Measurements from ENCODE around the gene VPS54. TPM values are rescaled to one million over a fixed set of nuclear protein-coding genes. Genes with fewer than 3 reads are reported as not detected.
"Not testable (repeated sequence)": the region's sequence is repeated elsewhere in the genome, so short reads cannot be mapped to it uniquely, and the experiment has no call there.

Gene VPS54
- total RNA-seq, 1 donor from 2014 or later, result 15.6 TPM

- no peak overlapping the region for H3K27ac Mint-ChIP-seq
- H3K4me1 Mint-ChIP-seq, result peaks cover 43% of the 10 kb centered on the region
- H3K4me3 Mint-ChIP-seq, result peak overlapping the region; percentile 15
- peaks cover 3% of the 10 kb centered on the region for H3K9me3 Mint-ChIP-seq
- peak; percentile 40 for DNase-seq
- intact Hi-C loops (cut with micrococcal nuclease), result loop anchor here (5.0 to 10.0 kb wide), 2 partner anchors 39 to 131 kb away; no protein-coding TSS in a partner anchor
- no peaks in the 10 kb centered on the region for H3K27me3 Mint-ChIP-seq
- peaks cover 20% of the 10 kb centered on the region for H3K36me3 Mint-ChIP-seq (ENCODE audit: low read depth)
Observed at GRCh38 chr2:64015898-64016297, 3.3 kb downstream of the VPS54 start.

DNA sequence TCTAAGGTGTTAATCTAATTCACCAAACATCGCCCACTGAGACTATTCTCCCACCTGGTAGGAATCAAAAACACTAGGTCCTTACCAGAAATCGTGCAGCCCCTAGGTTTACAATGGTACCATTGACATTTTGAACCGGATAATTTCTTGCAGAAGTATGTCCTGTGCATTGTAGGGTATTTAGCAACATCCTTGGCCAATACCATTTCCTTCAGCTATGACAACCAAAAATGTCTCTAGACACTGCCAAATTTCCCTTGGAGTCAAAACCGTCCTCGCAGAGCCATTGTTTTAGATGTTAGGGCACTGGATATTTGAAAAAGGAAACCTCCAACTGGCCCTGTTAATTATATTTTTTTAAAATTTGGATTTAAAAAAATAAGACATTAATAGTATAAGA lies 3.8 kb downstream of the VPS54 start:
- peaks cover 20% of the 10 kb centered on the region for H3K36me3 Mint-ChIP-seq (ENCODE audit: low read depth)
- H3K9me3 Mint-ChIP-seq, result peaks cover 3% of the 10 kb centered on the region
- peak; percentile 36 for DNase-seq
- no peak overlapping the region for H3K4me3 Mint-ChIP-seq
- H3K27ac Mint-ChIP-seq, result no peak overlapping the region
- H3K4me1 Mint-ChIP-seq, result peaks cover 38% of the 10 kb centered on the region
- intact Hi-C loops (cut with micrococcal nuclease), result loop anchor here (5.0 to 10.0 kb wide), 2 partner anchors 38 to 131 kb away; no protein-coding TSS in a partner anchor
- no peaks in the 10 kb centered on the region for H3K27me3 Mint-ChIP-seq

GRCh38 chr2:64014628-64015027 lies 4.6 kb downstream of the VPS54 start:
- no peak overlapping the region for H3K27ac Mint-ChIP-seq
- no peak overlapping the region for H3K4me3 Mint-ChIP-seq
- intact Hi-C loops (cut with micrococcal nuclease), result loop anchor here (5.0 to 10.0 kb wide), 2 partner anchors 37 to 130 kb away; no protein-coding TSS in a partner anchor
- H3K4me1 Mint-ChIP-seq, result peaks cover 31% of the 10 kb centered on the region
- no peaks in the 10 kb centered on the region for H3K27me3 Mint-ChIP-seq
- peaks cover 3% of the 10 kb centered on the region for H3K9me3 Mint-ChIP-seq
- peaks cover 18% of the 10 kb centered on the region for H3K36me3 Mint-ChIP-seq (ENCODE audit: low read depth)
- DNase-seq, result no peak

DNA sequence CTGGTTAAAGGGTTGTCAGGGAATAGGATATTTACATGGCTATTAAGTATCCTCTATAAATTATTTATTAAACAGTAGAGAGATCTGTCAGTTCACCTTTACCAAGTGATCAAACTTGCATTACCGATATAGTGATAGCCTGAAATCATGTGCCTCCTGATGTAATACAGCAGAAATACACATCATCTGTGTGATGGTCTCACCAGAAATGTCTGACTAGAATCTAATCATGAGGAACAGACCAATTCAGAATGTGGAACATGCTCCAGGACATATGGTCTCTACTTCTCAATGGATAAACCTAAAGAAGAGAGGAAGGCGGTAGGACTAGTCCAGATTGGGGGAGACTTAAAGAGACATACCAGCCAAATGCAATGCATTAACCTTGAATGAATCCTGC lies 6.2 kb downstream of the VPS54 start:
- H3K36me3 Mint-ChIP-seq (ENCODE audit: low read depth), result peaks cover 19% of the 10 kb centered on the region
- no peaks in the 10 kb centered on the region for H3K27me3 Mint-ChIP-seq
- peaks cover 33% of the 10 kb centered on the region for H3K4me1 Mint-ChIP-seq
- intact Hi-C loops (cut with micrococcal nuclease), result loop anchor here (10.0 kb wide), 1 partner anchor 128 kb away; no protein-coding TSS in a partner anchor
- DNase-seq, result no peak
- no peak overlapping the region for H3K4me3 Mint-ChIP-seq
- peaks cover 3% of the 10 kb centered on the region for H3K9me3 Mint-ChIP-seq
- H3K27ac Mint-ChIP-seq, result no peak overlapping the region

DNA sequence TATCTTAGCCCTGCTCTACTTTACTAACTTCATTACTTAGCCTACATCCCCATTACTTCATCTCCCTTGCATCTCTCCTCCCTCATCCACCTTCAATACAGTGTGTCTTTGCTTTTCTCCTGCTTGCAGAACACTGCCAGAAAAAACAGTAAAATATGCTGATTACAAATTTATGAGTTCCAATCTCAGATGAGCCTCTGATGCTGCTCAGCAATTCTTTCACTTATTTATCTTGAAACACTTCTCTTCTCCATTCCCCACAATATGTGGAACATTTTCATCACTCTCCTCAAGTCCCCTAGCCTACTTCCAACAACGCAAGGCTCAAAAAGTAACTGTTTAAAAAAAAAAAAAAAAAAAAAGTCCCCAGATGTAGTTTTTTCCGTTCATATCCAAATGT lies 7.1 kb downstream of the VPS54 start:
- Mint-ChIP-seq H3K4me1 (peaks cover 31% of the 10 kb centered on the region), H3K9me3 (peaks cover 3% of the 10 kb centered on the region), H3K27me3 (no peaks in the 10 kb centered on the region), H3K36me3 (ENCODE audit: low read depth) (peaks cover 25% of the 10 kb centered on the region), H3K27ac (peak overlapping the region; percentile 52), H3K4me3 (no peak overlapping the region)
- intact Hi-C loops (cut with micrococcal nuclease), result loop anchor here (10.0 kb wide), 1 partner anchor 127 kb away; no protein-coding TSS in a partner anchor
- peak; percentile 40 for DNase-seq

DNA sequence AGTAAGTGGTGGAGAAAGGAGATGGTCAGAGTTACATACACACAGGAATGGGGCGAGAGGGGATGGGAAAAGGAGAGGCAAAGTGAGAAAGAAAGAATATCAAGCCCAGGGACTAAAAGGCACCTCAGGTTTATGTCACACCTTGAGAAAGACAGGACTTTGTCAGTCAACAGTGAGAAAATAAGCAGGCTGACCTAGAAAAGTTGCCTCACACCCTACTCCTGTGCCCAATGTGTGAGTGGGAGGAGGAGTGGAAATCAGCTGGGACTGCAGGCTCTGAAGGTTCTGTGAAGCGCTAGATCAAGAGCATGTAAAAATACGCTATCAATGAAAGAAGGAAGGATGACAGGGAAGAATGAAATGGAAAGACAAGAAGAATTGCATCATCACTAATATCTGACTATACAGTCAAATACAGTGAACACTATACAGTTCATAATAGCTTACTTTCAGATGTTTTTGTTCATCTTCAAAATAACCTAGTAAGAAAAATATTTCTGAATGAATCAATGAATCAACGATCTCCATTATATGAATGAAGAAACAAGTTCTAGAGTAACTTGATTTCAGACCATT lies 10.7 kb downstream of the VPS54 start:
- Mint-ChIP-seq H3K9me3 (no peaks in the 10 kb centered on the region), H3K4me3 (no peak overlapping the region), H3K36me3 (ENCODE audit: low read depth) (peaks cover 26% of the 10 kb centered on the region), H3K27ac (no peak overlapping the region), H3K4me1 (peaks cover 22% of the 10 kb centered on the region), H3K27me3 (no peaks in the 10 kb centered on the region)
- peak; percentile 41 for DNase-seq
- intact Hi-C loops (cut with micrococcal nuclease), result no loop called here

GRCh38 chr2:64007924-64008323 lies 11.3 kb downstream of the VPS54 start:
- intact Hi-C loops (cut with micrococcal nuclease), result no loop called here
- Mint-ChIP-seq H3K27ac (no peak overlapping the region), H3K36me3 (ENCODE audit: low read depth) (peaks cover 23% of the 10 kb centered on the region), H3K4me1 (peaks cover 20% of the 10 kb centered on the region), H3K4me3 (no peak overlapping the region), H3K9me3 (no peaks in the 10 kb centered on the region), H3K27me3 (no peaks in the 10 kb centered on the region)
- DNase-seq, result peak; percentile 34

DNA sequence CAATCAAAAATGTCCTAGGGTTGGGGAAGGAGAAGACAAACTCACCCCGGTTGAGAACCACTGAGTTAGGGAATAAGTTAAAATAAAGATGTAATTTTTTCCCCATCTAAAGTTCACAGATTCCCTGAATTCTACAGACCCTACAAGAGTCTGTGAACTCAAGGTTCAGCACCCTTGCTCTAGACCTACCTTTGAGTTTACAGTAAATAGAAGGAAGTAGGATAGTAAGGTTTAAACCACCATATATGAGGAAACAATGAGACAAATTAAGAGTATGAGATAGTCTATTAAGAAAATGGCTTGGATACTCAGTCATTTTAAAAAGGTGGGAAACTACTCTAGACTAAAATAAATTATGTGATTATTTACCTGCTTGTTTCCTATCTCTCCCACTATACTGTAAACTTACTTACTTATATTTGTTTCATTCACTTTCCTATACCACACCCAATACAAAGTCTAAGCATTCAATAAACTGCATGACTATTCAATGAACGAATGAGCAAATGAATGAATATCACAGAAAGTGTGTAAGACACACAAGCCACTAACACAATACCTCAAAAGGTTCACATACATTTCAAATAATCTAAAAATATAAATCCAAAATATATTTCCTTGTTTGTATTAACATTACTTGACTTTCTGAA lies 13.4 kb downstream of the VPS54 start:
- peaks cover 11% of the 10 kb centered on the region for H3K4me1 Mint-ChIP-seq
- H3K9me3 Mint-ChIP-seq, result no peaks in the 10 kb centered on the region
- intact Hi-C loops (cut with micrococcal nuclease), result no loop called here
- no peak overlapping the region for H3K27ac Mint-ChIP-seq
- H3K27me3 Mint-ChIP-seq, result no peaks in the 10 kb centered on the region
- H3K4me3 Mint-ChIP-seq, result no peak overlapping the region
- H3K36me3 Mint-ChIP-seq (ENCODE audit: low read depth), result peaks cover 28% of the 10 kb centered on the region
- DNase-seq, result no peak

DNA sequence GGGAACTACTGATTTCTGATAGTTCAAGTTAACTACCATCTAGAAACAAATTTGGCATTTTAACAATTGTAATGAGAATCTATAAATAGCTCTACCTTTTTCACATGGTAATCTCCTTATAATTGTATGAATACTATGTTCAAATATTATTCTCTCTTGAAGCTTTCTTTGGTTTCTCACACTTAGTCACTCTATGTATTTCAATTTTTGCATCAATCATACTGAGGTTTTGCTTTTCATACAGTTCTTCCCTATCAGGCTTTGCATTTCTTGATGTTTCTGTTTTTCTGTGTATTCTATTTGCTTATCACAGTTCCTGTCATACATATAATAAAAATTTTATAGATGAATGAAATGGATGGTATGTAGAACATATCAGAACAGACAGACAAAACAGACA lies 16.0 kb downstream of the VPS54 start:
- peaks cover 7% of the 10 kb centered on the region for H3K4me1 Mint-ChIP-seq
- peaks cover 42% of the 10 kb centered on the region for H3K36me3 Mint-ChIP-seq (ENCODE audit: low read depth)
- intact Hi-C loops (cut with micrococcal nuclease), result no loop called here
- no peaks in the 10 kb centered on the region for H3K27me3 Mint-ChIP-seq
- H3K27ac Mint-ChIP-seq, result no peak overlapping the region
- no peak for DNase-seq
- peaks cover 2% of the 10 kb centered on the region for H3K9me3 Mint-ChIP-seq
- no peak overlapping the region for H3K4me3 Mint-ChIP-seq

GRCh38 chr2:64001382-64002101 lies 17.7 kb downstream of the VPS54 start:
- Mint-ChIP-seq H3K9me3 (peaks cover 5% of the 10 kb centered on the region), H3K27me3 (no peaks in the 10 kb centered on the region), H3K4me1 (no peaks in the 10 kb centered on the region), H3K27ac (no peak overlapping the region), H3K4me3 (no peak overlapping the region), H3K36me3 (ENCODE audit: low read depth) (peaks cover 38% of the 10 kb centered on the region)
- peak; percentile 49 for DNase-seq
- intact Hi-C loops (cut with micrococcal nuclease), result no loop called here

- no peaks in the 10 kb centered on the region for H3K4me1 Mint-ChIP-seq
- no peaks in the 10 kb centered on the region for H3K27me3 Mint-ChIP-seq
- intact Hi-C loops (cut with micrococcal nuclease), result no loop called here
- peak; percentile 52 for DNase-seq
- H3K27ac Mint-ChIP-seq, result no peak overlapping the region
- peaks cover 37% of the 10 kb centered on the region for H3K36me3 Mint-ChIP-seq (ENCODE audit: low read depth)
- H3K9me3 Mint-ChIP-seq, result peaks cover 8% of the 10 kb centered on the region
- no peak overlapping the region for H3K4me3 Mint-ChIP-seq
Observed at GRCh38 chr2:64000630-64001381, 18.4 kb downstream of the VPS54 start.

DNA sequence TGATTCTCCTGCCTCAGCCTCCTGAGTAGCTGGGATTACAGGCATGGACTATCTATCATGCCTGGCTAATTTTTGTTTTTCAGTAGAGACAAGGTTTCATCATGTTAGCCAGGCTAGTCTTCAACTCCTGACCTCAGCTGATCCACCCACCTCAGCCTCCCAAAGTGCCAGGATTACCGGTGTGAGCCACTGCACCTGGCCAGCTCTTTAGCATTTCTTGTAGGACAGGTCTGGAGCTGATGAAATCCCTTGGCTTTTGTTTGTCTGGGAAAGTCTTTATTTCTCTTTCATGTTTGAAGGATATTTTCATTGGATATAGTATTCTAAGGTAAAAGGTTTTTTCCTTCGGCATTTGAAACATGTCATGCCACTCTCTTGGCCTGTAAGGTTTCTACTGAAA lies 20.2 kb downstream of the VPS54 start:
- H3K27ac Mint-ChIP-seq, result no peak overlapping the region
- intact Hi-C loops (cut with micrococcal nuclease), result no loop called here
- DNase-seq, result no peak
- H3K36me3 Mint-ChIP-seq (ENCODE audit: low read depth), result peaks cover 42% of the 10 kb centered on the region
- peaks cover 7% of the 10 kb centered on the region for H3K4me1 Mint-ChIP-seq
- peaks cover 8% of the 10 kb centered on the region for H3K9me3 Mint-ChIP-seq
- no peak overlapping the region for H3K4me3 Mint-ChIP-seq
- H3K27me3 Mint-ChIP-seq, result no peaks in the 10 kb centered on the region

DNA sequence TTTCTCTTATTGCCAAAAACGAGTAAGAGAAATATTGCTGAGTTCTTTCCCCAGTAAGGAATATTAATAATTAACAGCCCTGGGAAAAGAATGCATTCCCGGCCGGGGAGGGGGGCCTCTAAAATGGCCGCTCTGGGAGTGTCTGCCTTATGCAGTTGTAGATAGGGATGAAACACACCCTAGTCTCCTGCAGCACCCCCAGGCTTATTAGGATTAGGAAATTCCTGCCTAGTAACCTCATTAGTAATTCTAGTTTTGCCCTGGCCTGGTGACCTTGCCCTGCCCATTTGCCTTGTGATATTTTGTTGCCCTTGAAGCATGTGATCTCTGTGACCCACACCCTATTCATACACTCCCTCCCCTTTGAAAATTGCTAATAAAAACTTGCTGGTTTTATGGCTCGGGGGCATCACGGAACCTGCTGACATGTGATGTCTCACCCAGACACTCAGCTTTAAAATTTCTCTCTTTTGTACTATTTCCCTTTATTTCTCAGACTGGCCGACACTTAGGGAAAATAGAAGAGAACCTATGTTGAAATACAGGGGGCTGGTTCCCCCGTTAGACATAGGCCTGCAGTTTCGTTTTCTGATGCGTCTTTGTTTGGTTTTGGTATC lies 22.5 kb downstream of the VPS54 start:
- H3K4me3 Mint-ChIP-seq; intact Hi-C loops (cut with micrococcal nuclease): not testable (repeated sequence)
- H3K36me3 Mint-ChIP-seq (ENCODE audit: low read depth), result peaks cover 41% of the 10 kb centered on the region

More for the DNA sequence above, 22.5 kb downstream of the VPS54 start:
- not testable (repeated sequence) for H3K27ac Mint-ChIP-seq, H3K27me3 Mint-ChIP-seq, H3K9me3 Mint-ChIP-seq
- H3K4me1 Mint-ChIP-seq, result peaks cover 10% of the 10 kb centered on the region
- DNase-seq, result peak; percentile 34
